ENCODE data around the gene SLC7A9.

- TF ChIP-seq, protein P1, sequence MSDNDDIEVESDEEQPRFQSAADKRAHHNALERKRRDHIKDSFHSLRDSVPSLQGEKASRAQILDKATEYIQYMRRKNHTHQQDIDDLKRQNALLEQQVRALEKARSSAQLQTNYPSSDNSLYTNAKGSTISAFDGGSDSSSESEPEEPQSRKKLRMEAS (IDR thresholded peaks at IDR 0.05): no peak
- TF ChIP-seq RAD21 (IDR thresholded peaks at IDR 0.05; ENCODE audit: low read depth) (no peak), CEBPB (IDR thresholded peaks at IDR 0.05) (no peak), USF1 (IDR thresholded peaks at IDR 0.05) (no peak), EP300 (IDR thresholded peaks at IDR 0.05; ENCODE audit: borderline replicate concordance) (no peak), TEAD4 (IDR thresholded peaks at IDR 0.05) (no peak), TAF1 (IDR thresholded peaks at IDR 0.05; ENCODE audit: low read depth) (no peak), NFIC (IDR thresholded peaks at IDR 0.05) (no peak), EGR1 (IDR thresholded peaks at IDR 0.05) (no peak), YY1 (IDR thresholded peaks at IDR 0.05; ENCODE audit: low read depth) (no peak), FOXM1 (IDR thresholded peaks at IDR 0.05; ENCODE audit: borderline replicate concordance, low read depth) (no peak)
- TF ChIP-seq, protein P2, sequence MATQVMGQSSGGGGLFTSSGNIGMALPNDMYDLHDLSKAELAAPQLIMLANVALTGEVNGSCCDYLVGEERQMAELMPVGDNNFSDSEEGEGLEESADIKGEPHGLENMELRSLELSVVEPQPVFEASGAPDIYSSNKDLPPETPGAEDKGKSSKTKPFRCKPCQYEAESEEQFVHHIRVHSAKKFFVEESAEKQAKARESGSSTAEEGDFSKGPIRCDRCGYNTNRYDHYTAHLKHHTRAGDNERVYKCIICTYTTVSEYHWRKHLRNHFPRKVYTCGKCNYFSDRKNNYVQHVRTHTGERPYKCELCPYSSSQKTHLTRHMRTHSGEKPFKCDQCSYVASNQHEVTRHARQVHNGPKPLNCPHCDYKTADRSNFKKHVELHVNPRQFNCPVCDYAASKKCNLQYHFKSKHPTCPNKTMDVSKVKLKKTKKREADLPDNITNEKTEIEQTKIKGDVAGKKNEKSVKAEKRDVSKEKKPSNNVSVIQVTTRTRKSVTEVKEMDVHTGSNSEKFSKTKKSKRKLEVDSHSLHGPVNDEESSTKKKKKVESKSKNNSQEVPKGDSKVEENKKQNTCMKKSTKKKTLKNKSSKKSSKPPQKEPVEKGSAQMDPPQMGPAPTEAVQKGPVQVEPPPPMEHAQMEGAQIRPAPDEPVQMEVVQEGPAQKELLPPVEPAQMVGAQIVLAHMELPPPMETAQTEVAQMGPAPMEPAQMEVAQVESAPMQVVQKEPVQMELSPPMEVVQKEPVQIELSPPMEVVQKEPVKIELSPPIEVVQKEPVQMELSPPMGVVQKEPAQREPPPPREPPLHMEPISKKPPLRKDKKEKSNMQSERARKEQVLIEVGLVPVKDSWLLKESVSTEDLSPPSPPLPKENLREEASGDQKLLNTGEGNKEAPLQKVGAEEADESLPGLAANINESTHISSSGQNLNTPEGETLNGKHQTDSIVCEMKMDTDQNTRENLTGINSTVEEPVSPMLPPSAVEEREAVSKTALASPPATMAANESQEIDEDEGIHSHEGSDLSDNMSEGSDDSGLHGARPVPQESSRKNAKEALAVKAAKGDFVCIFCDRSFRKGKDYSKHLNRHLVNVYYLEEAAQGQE (IDR thresholded peaks at IDR 0.05; ENCODE audit: low read depth): no peak
Observed at GRCh38 chr19:32810452-32810851, 59.1 kb downstream of the SLC7A9 start.

Data from Ishikawa (cell line).